H1 (cell line): Measurements from ENCODE around the gene SAFB. TPM values are rescaled to one million over a fixed set of nuclear protein-coding genes. Genes with fewer than 3 reads are reported as not detected.

ENCODE experiments used
- ATF2 ChIP-seq: IDR thresholded peaks from 2 replicates; pipeline ENCODE4 v1.6.1; 2012; ENCODE audit warnings: low read length, inconsistent platforms
- polyA plus RNA-seq, 7 experiments: library from polyadenylated mRNA; depleted of rRNA in 3 of 7; stranded (reverse) in 5 of 7; unstranded in 2 of 7; fragments of >200 nt in 5 of 7; fragments of 200-250 nt in 2 of 7; gene quantifications; 1 replicate in 5 of 7; 2 replicates in 1 of 7; 4 replicates in 1 of 7; pipeline versions ENCODE4 v1.2.1 to v1.2.3, GENCODE V29; 2011 to 2013; ENCODE audit warnings: missing spikeins in 2 of 7, mixed read lengths in 2 of 7
- total RNA-seq: library from RNA; stranded (reverse); fragmentation: NEBNext Ultra II Directional; extraction: Animal tissue kit (Norgen Biotek cat#: 25700); gene quantifications from 2 replicates; pipeline ENCODE4 v1.2.1, GENCODE V29; 2021

The SAFB gene
- total and polyA plus RNA-seq, 2 of the 8 experiments (the other 6 are each of a cell fraction or from before 2014, with no cell fraction given), result 27.0 to 110 TPM

DNA sequence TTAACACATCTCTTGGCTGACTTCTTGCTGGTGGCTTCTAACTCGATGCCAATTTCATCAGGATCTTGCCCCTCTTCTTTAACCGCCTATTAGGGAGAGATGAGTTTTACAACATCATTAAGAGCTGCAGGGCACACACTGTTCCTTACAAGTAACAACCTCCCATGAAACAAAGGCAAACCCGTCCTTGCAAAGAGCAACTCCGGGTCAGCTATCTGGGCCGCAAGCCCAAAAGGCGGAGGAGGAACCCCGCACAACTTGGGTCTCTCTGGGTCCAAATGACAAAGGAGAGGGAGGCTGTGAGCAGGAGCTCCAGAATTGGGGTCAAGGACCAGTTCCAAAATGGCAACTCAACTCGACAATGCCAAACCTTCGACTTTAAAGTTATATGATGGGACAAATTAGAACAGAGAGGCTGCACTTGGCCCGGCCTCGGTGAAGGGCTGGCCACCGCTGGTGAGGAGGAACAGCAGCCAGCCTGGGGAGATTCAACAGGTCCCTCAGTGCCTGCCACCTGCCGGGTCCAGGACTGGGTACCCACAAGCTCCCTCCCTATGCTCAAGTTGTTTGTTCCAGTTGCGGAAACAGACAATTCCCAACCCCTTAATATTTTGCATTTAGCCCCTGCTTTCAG, 1.5 kb upstream of the SAFB start (continued):
- TF ChIP-seq ATF2, result no peak
